PC-9 (cell line): ENCODE measurements around the gene PGF. TPM values are rescaled to one million over a fixed set of nuclear protein-coding genes. Genes with fewer than 3 reads are reported as not detected.
"Not testable (repeated sequence)": the region's sequence is repeated elsewhere in the genome, so short reads cannot be mapped to it uniquely, and the experiment has no call there.

Experiments
- BruUV-seq: library from RNA; stranded (reverse); fragments of 400-500 nt; replicated peaks from 2 replicates; lab custom pipeline; 2021; lab: Mats Ljungman, UMichigan
- CTCF ChIA-PET: fragments of 300-600 bp; sonication (Branson Sonifier 250); formaldehyde crosslinking; loops from one replicate; lab custom pipeline; 2022; ENCODE audit warnings: antibody characterized with exemption; lab: Charles Lee
- POLR2A ChIA-PET: fragments of 300-600 bp; sonication (Branson Sonifier 250); formaldehyde crosslinking; loops from one replicate; lab custom pipeline; 2022; ENCODE audit warnings: antibody characterized with exemption; ENCODE audit not compliant: unreplicated experiment; lab: Charles Lee
- DNase-seq, 2 experiments: peaks; one replicate each; pipeline versions ENCODE4 v3.0.0 to v3.0.0-alpha.2; 2015 to 2022; ENCODE audit warnings: mixed read lengths in 1 of 2
- H2AFZ ChIP-seq: fragments of 200-600 bp; sonication (generic); 2 replicates; pipeline ENCODE4 v1.8.1; 2017; ENCODE audit warnings: antibody characterized with exemption
- H3F3A ChIP-seq: fragments of 200-600 bp; sonication (generic); 2 replicates; pipeline ENCODE4 v1.8.1; 2017; ENCODE audit warnings: antibody characterized with exemption, mild to moderate bottlenecking, low read depth; ENCODE audit not compliant: insufficient read depth
- H3K27ac ChIP-seq: fragments of 200-600 bp; sonication (generic); 2 replicates; pipeline ENCODE4 v1.6.1; 2016; ENCODE audit warnings: mixed run types
- H3K27me3 ChIP-seq: fragments of 200-600 bp; sonication (generic); 2 replicates; pipeline ENCODE4 v1.6.1; 2016; ENCODE audit warnings: low read depth, mixed run types; ENCODE audit not compliant: insufficient read depth
- H3K36me3 ChIP-seq: fragments of 200-600 bp; sonication (generic); 2 replicates; pipeline ENCODE4 v1.6.1; 2016; ENCODE audit warnings: low read depth, mixed run types
- H3K4me1 ChIP-seq: fragments of 200-600 bp; sonication (generic); replicated peaks from 2 replicates; pipeline ENCODE4 v1.6.1; 2016; ENCODE audit warnings: mixed run types; ENCODE audit not compliant: insufficient read depth
- H3K4me2 ChIP-seq: fragments of 200-600 bp; sonication (generic); 2 replicates; pipeline ENCODE4 v1.6.1; 2017; ENCODE audit warnings: mixed run types
- H3K4me3 ChIP-seq: fragments of 200-600 bp; sonication (generic); 2 replicates; pipeline ENCODE4 v1.6.1; 2016; ENCODE audit warnings: mixed run types
- H3K79me2 ChIP-seq: fragments of 200-600 bp; sonication (generic); 2 replicates; pipeline ENCODE4 v1.6.1; 2017; ENCODE audit warnings: low read depth, mixed run types
- H3K9me2 ChIP-seq: fragments of 200-600 bp; sonication (generic); 2 replicates; pipeline ENCODE4 v1.8.1; 2017; ENCODE audit warnings: mild to moderate bottlenecking; ENCODE audit not compliant: insufficient read depth
- H3K9me3 ChIP-seq: fragments of 200-600 bp; sonication (generic); 2 replicates; pipeline ENCODE4 v1.8.1; 2016; ENCODE audit warnings: low read depth; ENCODE audit not compliant: insufficient read depth
- H4K20me1 ChIP-seq: fragments of 200-600 bp; sonication (generic); 2 replicates; pipeline ENCODE4 v1.8.1; 2017; ENCODE audit not compliant: insufficient read depth
- EZH2 ChIP-seq: fragments of 200-600 bp; sonication (generic); IDR thresholded peaks from 2 replicates; pipeline ENCODE4 v1.8.0; 2017; ENCODE audit warnings: antibody characterized with exemption, low read depth
- intact Hi-C: fragments of 100-400 bp; cut with micrococcal nuclease; formaldehyde crosslinking; loops from one replicate; pipeline ENCODE4 v1.10.0; 2022; ENCODE audit not compliant: unreplicated experiment
- total RNA-seq: library from RNA; stranded (reverse); gene quantifications from 2 replicates; pipeline ENCODE4 v1.2.3, GENCODE V29; 2021
- TF ChIP-seq, protein P1 (sequence below): fragments of 200-600 bp; sonication (generic); conservative IDR thresholded peaks from 2 replicates; pipeline ENCODE4 v1.6.1; 2017; ENCODE audit warnings: mixed run types, antibody characterized with exemption, mild to moderate bottlenecking, moderate library complexity

PGF gene
- total RNA-seq, 1 experiment from 2014 or later: 11.7 TPM

DNA sequence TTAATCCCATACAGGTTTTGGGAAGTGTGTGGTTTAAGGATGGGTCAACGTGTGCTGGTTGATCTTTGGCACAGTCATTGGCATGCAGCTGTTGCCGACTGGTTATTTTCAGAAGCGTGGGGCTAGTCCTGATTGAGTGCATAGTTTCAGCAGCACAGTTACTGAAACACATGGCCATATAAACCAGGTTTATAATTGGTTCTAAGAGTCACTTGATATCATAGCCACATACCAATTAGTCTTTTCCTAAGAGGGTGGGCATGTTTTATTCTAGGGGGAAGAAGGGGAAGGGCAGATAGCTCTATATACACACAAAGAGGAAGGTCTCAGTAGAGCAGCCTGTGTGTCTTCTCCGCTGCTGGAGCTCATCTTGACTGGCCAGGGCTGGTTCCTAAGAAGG lies 21.4 kb downstream of the PGF start:
- POLR2A ChIA-PET: interaction anchor here (0.5 to 0.7 kb wide), 3 partner anchors 77 to 191 kb away, joined by 3 to 12 read pairs (median 5); no protein-coding TSS in a partner anchor
- CTCF ChIA-PET: no interaction called here
- no peak overlapping the region for H2AFZ ChIP-seq

DNA sequence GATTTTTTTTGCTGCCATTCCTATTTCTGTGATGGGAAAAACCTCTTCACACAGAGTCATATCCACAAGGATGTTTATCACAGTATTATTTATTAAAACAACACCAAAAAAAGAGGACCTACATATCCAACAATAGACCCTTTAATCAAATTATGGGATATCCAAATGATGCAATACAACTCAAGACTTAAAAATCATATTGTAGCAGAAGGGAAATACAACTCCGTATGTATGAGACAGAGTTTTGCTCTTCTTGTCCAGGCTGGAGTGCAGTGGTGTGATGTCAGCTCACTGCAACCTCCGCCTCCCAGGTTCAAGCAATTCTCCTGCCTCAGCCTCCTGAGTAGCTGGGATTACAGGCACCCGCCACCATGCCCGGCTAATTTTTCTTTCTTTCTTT lies 22.5 kb downstream of the PGF start:
- CTCF ChIA-PET, H3K36me3 ChIP-seq, H3K4me3 ChIP-seq, H4K20me1 ChIP-seq, intact Hi-C loops, POLR2A ChIA-PET, H3F3A ChIP-seq, H3K4me1 ChIP-seq, DNase-seq, H3K4me2 ChIP-seq, H3K9me2 ChIP-seq, H3K79me2 ChIP-seq, H3K27ac ChIP-seq, H3K9me3 ChIP-seq, H2AFZ ChIP-seq, H3K27me3 ChIP-seq, BruUV-seq: not testable (repeated sequence)

More for the DNA sequence above, 21.4 kb downstream of the PGF start:
- Histone ChIP-seq H3K4me1 (no peaks in the 10 kb centered on the region), H3K4me2 (no peak overlapping the region), H3F3A (no peaks in the 10 kb centered on the region), H3K9me2 (no peaks in the 10 kb centered on the region), H3K79me2 (no peaks in the 10 kb centered on the region), H3K27ac (no peak overlapping the region), H3K27me3 (no peaks in the 10 kb centered on the region), H3K9me3 (no peaks in the 10 kb centered on the region), H3K4me3 (no peak overlapping the region), H3K36me3 (no peaks in the 10 kb centered on the region), H4K20me1 (no peaks in the 10 kb centered on the region)
- intact Hi-C loops: no loop called here
- DNase-seq: no peak
- TF ChIP-seq, protein P1, sequence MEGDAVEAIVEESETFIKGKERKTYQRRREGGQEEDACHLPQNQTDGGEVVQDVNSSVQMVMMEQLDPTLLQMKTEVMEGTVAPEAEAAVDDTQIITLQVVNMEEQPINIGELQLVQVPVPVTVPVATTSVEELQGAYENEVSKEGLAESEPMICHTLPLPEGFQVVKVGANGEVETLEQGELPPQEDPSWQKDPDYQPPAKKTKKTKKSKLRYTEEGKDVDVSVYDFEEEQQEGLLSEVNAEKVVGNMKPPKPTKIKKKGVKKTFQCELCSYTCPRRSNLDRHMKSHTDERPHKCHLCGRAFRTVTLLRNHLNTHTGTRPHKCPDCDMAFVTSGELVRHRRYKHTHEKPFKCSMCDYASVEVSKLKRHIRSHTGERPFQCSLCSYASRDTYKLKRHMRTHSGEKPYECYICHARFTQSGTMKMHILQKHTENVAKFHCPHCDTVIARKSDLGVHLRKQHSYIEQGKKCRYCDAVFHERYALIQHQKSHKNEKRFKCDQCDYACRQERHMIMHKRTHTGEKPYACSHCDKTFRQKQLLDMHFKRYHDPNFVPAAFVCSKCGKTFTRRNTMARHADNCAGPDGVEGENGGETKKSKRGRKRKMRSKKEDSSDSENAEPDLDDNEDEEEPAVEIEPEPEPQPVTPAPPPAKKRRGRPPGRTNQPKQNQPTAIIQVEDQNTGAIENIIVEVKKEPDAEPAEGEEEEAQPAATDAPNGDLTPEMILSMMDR: no peak
- no peak for TF ChIP-seq EZH2
- no TSS peak for BruUV-seq

DNA sequence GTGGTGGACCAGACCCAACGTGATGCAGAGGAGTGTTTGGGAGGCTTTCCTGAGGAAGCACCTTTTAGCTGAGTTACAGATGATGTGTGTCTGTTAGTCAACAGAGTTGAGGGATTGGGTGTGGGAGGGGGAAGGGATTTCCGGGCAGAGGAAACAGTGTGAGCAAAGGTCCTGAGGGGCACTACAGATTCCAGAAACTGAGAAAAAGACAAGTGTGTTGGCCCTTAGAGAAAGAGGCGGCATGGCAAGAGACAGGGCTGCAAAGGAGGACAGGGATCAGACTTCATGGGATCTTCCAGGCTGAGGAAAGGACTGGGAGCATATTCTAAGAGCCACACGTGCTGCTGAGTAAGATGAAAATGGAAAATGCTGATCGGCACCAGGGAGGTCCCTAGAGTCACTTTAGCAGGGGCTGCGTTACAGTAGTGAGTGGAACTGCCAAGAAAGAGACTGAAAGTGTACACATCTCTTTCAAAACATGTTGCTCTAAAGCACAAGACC lies 22.9 kb downstream of the PGF start:
- no peaks in the 10 kb centered on the region for H3K4me1 ChIP-seq
- POLR2A ChIA-PET: no interaction called here
- H3K4me3 ChIP-seq: no peak overlapping the region
- BruUV-seq: no TSS peak
- no peaks in the 10 kb centered on the region for H3K9me2 ChIP-seq
- intact Hi-C loops: no loop called here
- H4K20me1 ChIP-seq: no peaks in the 10 kb centered on the region
- H2AFZ ChIP-seq: no peak overlapping the region
- TF ChIP-seq, protein P1: no peak
- TF ChIP-seq EZH2: no peak
- DNase-seq: no peak
- no peaks in the 10 kb centered on the region for H3K36me3 ChIP-seq
- no peaks in the 10 kb centered on the region for H3F3A ChIP-seq
- CTCF ChIA-PET: interaction anchor here (0.6 to 1.5 kb wide), 2 partner anchors 13 to 95 kb away, joined by 3 to 5 read pairs; no protein-coding TSS in a partner anchor
- H3K27me3 ChIP-seq: no peaks in the 10 kb centered on the region
- no peaks in the 10 kb centered on the region for H3K79me2 ChIP-seq
- no peak overlapping the region for H3K4me2 ChIP-seq
- H3K9me3 ChIP-seq: no peaks in the 10 kb centered on the region
- no peak overlapping the region for H3K27ac ChIP-seq

DNA sequence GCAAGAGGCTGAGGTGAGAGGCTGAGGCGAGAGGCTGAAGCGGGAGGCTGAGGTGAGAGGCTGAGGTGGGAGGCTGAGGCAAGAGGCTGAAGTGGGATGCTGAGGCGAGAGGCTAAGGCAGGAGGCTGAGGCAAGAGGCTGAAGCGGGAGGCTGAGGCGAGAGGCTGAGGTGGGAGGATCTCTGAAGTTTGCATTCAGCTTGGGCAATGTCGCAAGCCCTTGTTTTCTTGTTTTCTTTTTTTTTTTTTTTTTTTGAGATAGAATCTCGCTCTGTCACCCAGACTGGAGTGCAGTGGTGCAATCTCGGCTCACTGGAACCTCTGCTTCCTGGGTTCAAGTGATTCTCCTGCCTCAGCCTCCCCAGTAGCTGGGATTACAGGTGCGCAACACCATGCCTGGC lies 23.7 kb downstream of the PGF start:
- H3K4me1 ChIP-seq, intact Hi-C loops, H3K36me3 ChIP-seq, BruUV-seq, H3K27ac ChIP-seq, H3K4me2 ChIP-seq, H3K9me2 ChIP-seq, H3F3A ChIP-seq, H3K27me3 ChIP-seq, H3K79me2 ChIP-seq, H3K9me3 ChIP-seq, H4K20me1 ChIP-seq, DNase-seq, H3K4me3 ChIP-seq, H2AFZ ChIP-seq: not testable (repeated sequence)
- ChIA-PET POLR2A (interaction anchor here (0.5 to 0.7 kb wide), 4 partner anchors 60 to 1841 kb away, joined by 3 to 8 read pairs (median 4); partner anchors contain the start of gene EIF2B2), CTCF (interaction anchor here (0.6 to 1.5 kb wide), 4 partner anchors 9 to 95 kb away, joined by 3 to 8 read pairs (median 4); partner anchors contain the start of gene RPS6KL1)
